H9 (cell line): Measurements from ENCODE around the gene TMEM9. TPM values are rescaled to one million over a fixed set of nuclear protein-coding genes. Genes with fewer than 3 reads are reported as not detected.

Experiments
- DNase-seq: peaks from one replicate; pipeline ENCODE4 v3.0.0-alpha.2; 2017
- H2AFZ ChIP-seq: one replicate; pipeline ENCODE4 v1.6.1; 2013; ENCODE audit warnings: mild to moderate bottlenecking, low read length, control low read depth, moderate library complexity
- H2AK5ac ChIP-seq: 2 replicates; pipeline ENCODE4 v1.6.1; 2013; ENCODE audit warnings: low read length, control low read depth, mixed read lengths; ENCODE audit not compliant: insufficient read length
- H2BK120ac ChIP-seq: one replicate; pipeline ENCODE4 v1.6.1; 2013; ENCODE audit warnings: low read depth, mild to moderate bottlenecking, low read length, control low read depth, inconsistent platforms; ENCODE audit not compliant: poor library complexity, severe bottlenecking
- H2BK12ac ChIP-seq: 2 replicates; pipeline ENCODE4 v1.6.1; 2013; ENCODE audit warnings: low read length, control low read depth, mixed read lengths, low read depth; ENCODE audit not compliant: insufficient read length
- H2BK15ac ChIP-seq: 2 replicates; pipeline ENCODE4 v1.6.1; 2013; ENCODE audit warnings: low read depth, low read length, control low read depth
- H2BK20ac ChIP-seq: one replicate; pipeline ENCODE4 v1.6.1; 2013; ENCODE audit warnings: low read depth, mild to moderate bottlenecking, low read length, control low read depth, inconsistent platforms; ENCODE audit not compliant: poor library complexity, severe bottlenecking
- H2BK5ac ChIP-seq: 2 replicates; pipeline ENCODE4 v1.6.1; 2013; ENCODE audit warnings: low read length, control low read depth, mixed read lengths; ENCODE audit not compliant: insufficient read length
- H3K14ac ChIP-seq: 2 replicates; pipeline ENCODE4 v1.6.1; 2013; ENCODE audit warnings: low read length, control low read depth; ENCODE audit not compliant: insufficient read depth
- H3K18ac ChIP-seq: 2 replicates; pipeline ENCODE4 v1.6.1; 2013; ENCODE audit warnings: low read depth, mild to moderate bottlenecking, mixed read lengths, low read length, control low read depth; ENCODE audit not compliant: insufficient read length
- H3K23ac ChIP-seq: 2 replicates; pipeline ENCODE4 v1.6.1; 2013; ENCODE audit warnings: low read length, control low read depth, mixed read lengths, low read depth; ENCODE audit not compliant: insufficient read length
- H3K23me2 ChIP-seq: 2 replicates; pipeline ENCODE4 v1.6.1; 2013; ENCODE audit warnings: low read depth, mild to moderate bottlenecking, mixed read lengths, low read length, control low read depth; ENCODE audit not compliant: insufficient read length, poor library complexity, severe bottlenecking
- H3K27ac ChIP-seq: 2 replicates; pipeline ENCODE4 v1.5.1; 2013; ENCODE audit warnings: low read length, control low read depth, mixed read lengths, low read depth; ENCODE audit not compliant: insufficient read length
- H3K27me3 ChIP-seq: 2 replicates; pipeline ENCODE4 v1.6.1; 2013; ENCODE audit warnings: low read length, control low read depth, inconsistent platforms; ENCODE audit not compliant: insufficient read depth
- H3K4ac ChIP-seq: 2 replicates; pipeline ENCODE4 v1.6.1; 2013; ENCODE audit warnings: low read depth, mild to moderate bottlenecking, control low read depth, inconsistent platforms, low read length, moderate library complexity
- H3K4me1 ChIP-seq: 2 replicates; pipeline ENCODE4 v1.6.1; 2013; ENCODE audit warnings: low read length, control low read depth, inconsistent platforms; ENCODE audit not compliant: insufficient read depth
- H3K4me2 ChIP-seq: 2 replicates; pipeline ENCODE4 v1.6.1; 2013; ENCODE audit warnings: low read length, control low read depth, mixed read lengths; ENCODE audit not compliant: insufficient read length, insufficient read depth
- H3K56ac ChIP-seq: 2 replicates; pipeline ENCODE4 v1.6.1; 2013; ENCODE audit warnings: low read depth, mild to moderate bottlenecking, mixed read lengths, low read length, control low read depth; ENCODE audit not compliant: insufficient read length
- H3K79me1 ChIP-seq: 2 replicates; pipeline ENCODE4 v1.6.1; 2013; ENCODE audit warnings: low read depth, mild to moderate bottlenecking, moderate library complexity, low read length, control low read depth, inconsistent platforms; ENCODE audit not compliant: insufficient read depth, poor library complexity, severe bottlenecking
- H3K79me2 ChIP-seq: 2 replicates; pipeline ENCODE4 v1.6.1; 2013; ENCODE audit warnings: low read length, control low read depth, inconsistent platforms; ENCODE audit not compliant: insufficient read depth
- H3K9ac ChIP-seq: 2 replicates; pipeline ENCODE4 v1.6.1; 2013; ENCODE audit warnings: low read length, control low read depth, mixed read lengths; ENCODE audit not compliant: insufficient read length; ENCODE audit errors: extremely low read depth
- H3K9me3 ChIP-seq: one replicate; pipeline ENCODE4 v1.6.1; 2013; ENCODE audit warnings: low read depth, low read length, inconsistent platforms; ENCODE audit not compliant: control insufficient read depth
- H3T11ph ChIP-seq: one replicate; pipeline ENCODE4 v1.6.1; 2013; ENCODE audit warnings: mild to moderate bottlenecking, low read length, control low read depth, inconsistent platforms
- H4K20me1 ChIP-seq: one replicate; pipeline ENCODE4 v1.6.1; 2013; ENCODE audit not compliant: control insufficient read depth, insufficient read length, insufficient read depth
- H4K5ac ChIP-seq: 2 replicates; pipeline ENCODE4 v1.6.1; 2013; ENCODE audit warnings: low read depth, mild to moderate bottlenecking, mixed read lengths, low read length, control low read depth; ENCODE audit not compliant: insufficient read length
- H4K8ac ChIP-seq: replicated peaks from 2 replicates; pipeline ENCODE4 v1.6.1; 2013; ENCODE audit warnings: low read length, control low read depth, mixed read lengths, low read depth; ENCODE audit not compliant: insufficient read length
- H4K91ac ChIP-seq: 2 replicates; pipeline ENCODE4 v1.6.1; 2013; ENCODE audit warnings: low read depth, mild to moderate bottlenecking, moderate library complexity, mixed read lengths, low read length, control low read depth; ENCODE audit not compliant: insufficient read length
- H3K27ac Mint-ChIP-seq, 3 experiments: 2 replicates in 2 of 3; 3 replicates in 1 of 3; pipeline ENCODE4 v1.8.0; 2020 to 2021; ENCODE audit warnings: mixed read lengths in 3 of 3, mild to moderate bottlenecking in 1 of 3, moderate library complexity in 1 of 3
- H3K27me3 Mint-ChIP-seq: 2 replicates; pipeline ENCODE4 v1.8.0; 2021; ENCODE audit warnings: low read depth, mild to moderate bottlenecking, moderate library complexity, mixed read lengths
- H3K36me3 Mint-ChIP-seq, 3 experiments: 2 replicates in 2 of 3; 3 replicates in 1 of 3; pipeline ENCODE4 v1.8.0; 2020 to 2021; ENCODE audit warnings: low read depth in 3 of 3, mixed read lengths in 3 of 3; ENCODE audit not compliant: insufficient read depth in 1 of 3
- H3K4me1 Mint-ChIP-seq, 2 experiments: 2 replicates each; pipeline ENCODE4 v1.8.0; 2020; ENCODE audit warnings: mixed read lengths in 2 of 2
- H3K4me3 Mint-ChIP-seq, 2 experiments: 2 replicates in 1 of 2; 3 replicates in 1 of 2; pipeline ENCODE4 v1.8.0; 2020 to 2021; ENCODE audit warnings: mild to moderate bottlenecking in 2 of 2, mixed read lengths in 2 of 2, moderate library complexity in 1 of 2
- H3K9me3 Mint-ChIP-seq, 2 experiments: 2 replicates in 1 of 2; 3 replicates in 1 of 2; pipeline ENCODE4 v1.8.0; 2020; ENCODE audit warnings: mild to moderate bottlenecking in 2 of 2, mixed read lengths in 2 of 2, moderate library complexity in 1 of 2
- WGBS: extraction: QIAGEN DNeasy Blood & Tissue Kit; methylation state at CpG from one replicate; pipeline ENCODE4 v1.1.7; 2013; ENCODE audit warnings: missing lambda C conversion rate, low lambda C conversion rate, mixed read lengths; ENCODE audit not compliant: insufficient read length; ENCODE audit errors: extremely low coverage; 5-methylcytosine and 5-hydroxymethylcytosine counted together
- total RNA-seq: library from RNA; stranded (reverse); gene quantifications from 2 replicates; pipeline ENCODE4 v1.2.1, GENCODE V29; 2021
- TF ChIP-seq, protein P1 (sequence below): fragments of 200-600 bp; sonication (generic); conservative IDR thresholded peaks from 3 replicates; pipeline ENCODE4 v1.8.0; 2021; ENCODE audit warnings: antibody characterized with exemption, mild to moderate bottlenecking

Gene TMEM9
- total RNA-seq, 1 experiment from 2014 or later = 93.4 TPM

DNA sequence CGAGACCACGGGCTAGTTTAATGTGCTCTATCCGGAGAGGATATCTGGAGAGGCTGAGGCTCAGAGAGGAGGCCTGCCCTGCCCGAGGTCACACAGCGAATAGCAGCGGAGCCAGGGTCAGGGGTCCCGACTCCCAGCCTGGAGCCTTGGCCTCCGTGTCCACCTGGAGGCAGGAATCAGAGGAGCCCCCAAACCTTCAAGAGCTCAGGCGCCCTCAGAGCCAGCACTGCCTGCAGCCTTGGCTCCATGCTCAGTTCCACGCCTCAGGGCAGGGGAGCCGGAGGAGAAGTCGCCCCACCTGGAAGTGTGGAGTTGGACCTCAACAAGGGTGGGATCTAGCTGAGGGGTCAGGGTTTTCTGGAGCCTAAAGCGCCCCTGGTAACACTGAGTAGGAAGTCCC, 25.3 kb downstream of the TMEM9 start:
- H3K79me2 ChIP-seq = no peaks in the 10 kb centered on the region
- no peak overlapping the region for H2BK12ac ChIP-seq
- H3K27me3 Mint-ChIP-seq = peaks cover 10% of the 10 kb centered on the region
- no peak overlapping the region for H2BK20ac ChIP-seq
- no CpG with 5 or more reads among the region's 13 CpGs for WGBS
- H2BK5ac ChIP-seq = no peak overlapping the region
- no peak overlapping the region for H3K18ac ChIP-seq
- TF ChIP-seq, protein P1, sequence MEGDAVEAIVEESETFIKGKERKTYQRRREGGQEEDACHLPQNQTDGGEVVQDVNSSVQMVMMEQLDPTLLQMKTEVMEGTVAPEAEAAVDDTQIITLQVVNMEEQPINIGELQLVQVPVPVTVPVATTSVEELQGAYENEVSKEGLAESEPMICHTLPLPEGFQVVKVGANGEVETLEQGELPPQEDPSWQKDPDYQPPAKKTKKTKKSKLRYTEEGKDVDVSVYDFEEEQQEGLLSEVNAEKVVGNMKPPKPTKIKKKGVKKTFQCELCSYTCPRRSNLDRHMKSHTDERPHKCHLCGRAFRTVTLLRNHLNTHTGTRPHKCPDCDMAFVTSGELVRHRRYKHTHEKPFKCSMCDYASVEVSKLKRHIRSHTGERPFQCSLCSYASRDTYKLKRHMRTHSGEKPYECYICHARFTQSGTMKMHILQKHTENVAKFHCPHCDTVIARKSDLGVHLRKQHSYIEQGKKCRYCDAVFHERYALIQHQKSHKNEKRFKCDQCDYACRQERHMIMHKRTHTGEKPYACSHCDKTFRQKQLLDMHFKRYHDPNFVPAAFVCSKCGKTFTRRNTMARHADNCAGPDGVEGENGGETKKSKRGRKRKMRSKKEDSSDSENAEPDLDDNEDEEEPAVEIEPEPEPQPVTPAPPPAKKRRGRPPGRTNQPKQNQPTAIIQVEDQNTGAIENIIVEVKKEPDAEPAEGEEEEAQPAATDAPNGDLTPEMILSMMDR = no peak
- no peaks in the 10 kb centered on the region for H3K79me1 ChIP-seq
- no peak overlapping the region for H3K4ac ChIP-seq
- no peaks in the 10 kb centered on the region for H3K27me3 ChIP-seq
- no peak overlapping the region for H3K27ac ChIP-seq
- no peak overlapping the region for H3K27ac Mint-ChIP-seq
- H2BK15ac ChIP-seq = no peak overlapping the region
- H3K14ac ChIP-seq = no peak overlapping the region
- H2BK120ac ChIP-seq = no peak overlapping the region
- no peak overlapping the region for H2AFZ ChIP-seq
- no peak overlapping the region for H3K4me3 Mint-ChIP-seq
- H3K4me1 Mint-ChIP-seq = peaks cover 11 to 14% of the 10 kb centered on the region in 2 experiments
- H3K36me3 Mint-ChIP-seq = peaks cover 2 to 10% (median 3%) of the 10 kb centered on the region in 3 experiments
- no peak overlapping the region for H3K23ac ChIP-seq
- no peaks in the 10 kb centered on the region; a peak in 1 of 5 replicates for H3K9me3 Mint-ChIP-seq
- DNase-seq = no peak
- no peak overlapping the region for H2AK5ac ChIP-seq
- no peak overlapping the region for H3K56ac ChIP-seq
- H3K4me1 ChIP-seq = no peaks in the 10 kb centered on the region
- no peak overlapping the region for H3K9ac ChIP-seq
- no peak overlapping the region for H4K5ac ChIP-seq
- no peaks in the 10 kb centered on the region for H3K9me3 ChIP-seq
- no peaks in the 10 kb centered on the region for H3K23me2 ChIP-seq
- no peak overlapping the region for H3K4me2 ChIP-seq
- no peak overlapping the region for H3T11ph ChIP-seq
- H4K20me1 ChIP-seq = peaks cover 2% of the 10 kb centered on the region
- no peak overlapping the region for H4K8ac ChIP-seq
- no peak overlapping the region for H4K91ac ChIP-seq
